SKM-1 (cell line): ENCODE data around the gene AHNAK2.
"Not testable (repeated sequence)": the region's sequence is repeated elsewhere in the genome, so short reads cannot be mapped to it uniquely, and the experiment has no call there.

Source experiments
- DNase-seq: peaks from one replicate; lab custom pipeline; 2025; ENCODE audit not compliant: unreplicated experiment; lab: John Stamatoyannopoulos, UW

Gene AHNAK2

GRCh38 chr14:104928391-104929133 lies 49.6 kb downstream of the AHNAK2 start:
- DNase-seq, result no peak

- DNase-seq, result no peak
These were observed 50.3 kb downstream of the AHNAK2 start for GRCh38 chr14:104927901-104928300.

- DNase-seq, result no peak
These were observed 50.8 kb downstream of the AHNAK2 start for GRCh38 chr14:104927432-104927816.

- peak; percentile 3 for DNase-seq
These were observed 51.3 kb downstream of the AHNAK2 start for GRCh38 chr14:104926619-104927431.

- no peak for DNase-seq
These were observed 52.1 kb downstream of the AHNAK2 start for GRCh38 chr14:104925855-104926609.

- no peak for DNase-seq
These were observed 52.8 kb downstream of the AHNAK2 start for GRCh38 chr14:104925214-104925854.

- peak; percentile 32 for DNase-seq
These were observed 53.6 kb downstream of the AHNAK2 start, which contains the start of gene PLD4 for GRCh38 chr14:104924421-104925213. Gene PLD4, plus strand, starts transcription at chr14:104924879. Its CDS starts 2,262 bp downstream, at chr14:104927141.

- no peak for DNase-seq
These were observed 54.3 kb downstream of the AHNAK2 start for GRCh38 chr14:104923640-104924420.

- no peak for DNase-seq
These were observed 58.2 kb downstream of the AHNAK2 start for GRCh38 chr14:104919993-104920315.

- not testable (repeated sequence) for DNase-seq
These were observed 58.8 kb downstream of the AHNAK2 start for GRCh38 chr14:104919152-104919992.

- no peak for DNase-seq
These were observed 60.2 kb downstream of the AHNAK2 start for GRCh38 chr14:104917993-104918392.

- DNase-seq, result no peak
These were observed 61.1 kb downstream of the AHNAK2 start for GRCh38 chr14:104917116-104917515.

- no peak for DNase-seq
These were observed 64.7 kb downstream of the AHNAK2 start for GRCh38 chr14:104913435-104913834.

GRCh38 chr14:104912053-104912452 lies 66.1 kb downstream of the AHNAK2 start:
- no peak for DNase-seq

GRCh38 chr14:104908303-104908702 lies 69.9 kb downstream of the AHNAK2 start:
- DNase-seq, result no peak

GRCh38 chr14:104905579-104905933 lies 72.6 kb downstream of the AHNAK2 start:
- DNase-seq, result not testable (repeated sequence)

- not testable (repeated sequence) for DNase-seq
These were observed 73.3 kb downstream of the AHNAK2 start for GRCh38 chr14:104904650-104905578.

GRCh38 chr14:104903990-104904389 lies 74.2 kb downstream of the AHNAK2 start:
- DNase-seq, result no peak
